ENCODE measurements around the gene SLC4A5.

GRCh38 chr2:74291886-74292621 is 51.2 kb downstream of the SLC4A5 start:
- TF ChIP-seq ZNF274 (IDR thresholded peaks at IDR 0.05; ENCODE audit: low read length) = no peak
- no peak for TF ChIP-seq ZNF274 (tag by site-specific recombination; IDR thresholded peaks at IDR 0.05; ENCODE audit: borderline replicate concordance)
- TF ChIP-seq ZNF335 (tag by site-specific recombination; conservative IDR thresholded peaks at IDR 0.05) = no peak
- TF ChIP-seq GLIS1 (tag by site-specific recombination; IDR thresholded peaks at IDR 0.05) = no peak
- TF ChIP-seq ZNF704 (tag by site-specific recombination; IDR thresholded peaks at IDR 0.05) = no peak
- TF ChIP-seq, protein P1, sequence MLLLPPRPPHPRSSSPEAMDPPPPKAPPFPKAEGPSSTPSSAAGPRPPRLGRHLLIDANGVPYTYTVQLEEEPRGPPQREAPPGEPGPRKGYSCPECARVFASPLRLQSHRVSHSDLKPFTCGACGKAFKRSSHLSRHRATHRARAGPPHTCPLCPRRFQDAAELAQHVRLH (tag by site-specific recombination; IDR thresholded peaks at IDR 0.05) = no peak
- no peak for TF ChIP-seq KLF9 (tag by site-specific recombination; IDR thresholded peaks at IDR 0.05; ENCODE audit: low read depth)
- TF ChIP-seq, protein P2, sequence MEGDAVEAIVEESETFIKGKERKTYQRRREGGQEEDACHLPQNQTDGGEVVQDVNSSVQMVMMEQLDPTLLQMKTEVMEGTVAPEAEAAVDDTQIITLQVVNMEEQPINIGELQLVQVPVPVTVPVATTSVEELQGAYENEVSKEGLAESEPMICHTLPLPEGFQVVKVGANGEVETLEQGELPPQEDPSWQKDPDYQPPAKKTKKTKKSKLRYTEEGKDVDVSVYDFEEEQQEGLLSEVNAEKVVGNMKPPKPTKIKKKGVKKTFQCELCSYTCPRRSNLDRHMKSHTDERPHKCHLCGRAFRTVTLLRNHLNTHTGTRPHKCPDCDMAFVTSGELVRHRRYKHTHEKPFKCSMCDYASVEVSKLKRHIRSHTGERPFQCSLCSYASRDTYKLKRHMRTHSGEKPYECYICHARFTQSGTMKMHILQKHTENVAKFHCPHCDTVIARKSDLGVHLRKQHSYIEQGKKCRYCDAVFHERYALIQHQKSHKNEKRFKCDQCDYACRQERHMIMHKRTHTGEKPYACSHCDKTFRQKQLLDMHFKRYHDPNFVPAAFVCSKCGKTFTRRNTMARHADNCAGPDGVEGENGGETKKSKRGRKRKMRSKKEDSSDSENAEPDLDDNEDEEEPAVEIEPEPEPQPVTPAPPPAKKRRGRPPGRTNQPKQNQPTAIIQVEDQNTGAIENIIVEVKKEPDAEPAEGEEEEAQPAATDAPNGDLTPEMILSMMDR (tag by site-specific recombination; IDR thresholded peaks at IDR 0.05) = no peak
- no peak for TF ChIP-seq ZNF830 (tag by site-specific recombination; IDR thresholded peaks at IDR 0.05; ENCODE audit: low read depth)
- no peak for TF ChIP-seq ZNF596 (tag by site-specific recombination; IDR thresholded peaks at IDR 0.05)
- no peak for TF ChIP-seq ZNF623 (tag by site-specific recombination; IDR thresholded peaks at IDR 0.05)
- TF ChIP-seq, protein P3, sequence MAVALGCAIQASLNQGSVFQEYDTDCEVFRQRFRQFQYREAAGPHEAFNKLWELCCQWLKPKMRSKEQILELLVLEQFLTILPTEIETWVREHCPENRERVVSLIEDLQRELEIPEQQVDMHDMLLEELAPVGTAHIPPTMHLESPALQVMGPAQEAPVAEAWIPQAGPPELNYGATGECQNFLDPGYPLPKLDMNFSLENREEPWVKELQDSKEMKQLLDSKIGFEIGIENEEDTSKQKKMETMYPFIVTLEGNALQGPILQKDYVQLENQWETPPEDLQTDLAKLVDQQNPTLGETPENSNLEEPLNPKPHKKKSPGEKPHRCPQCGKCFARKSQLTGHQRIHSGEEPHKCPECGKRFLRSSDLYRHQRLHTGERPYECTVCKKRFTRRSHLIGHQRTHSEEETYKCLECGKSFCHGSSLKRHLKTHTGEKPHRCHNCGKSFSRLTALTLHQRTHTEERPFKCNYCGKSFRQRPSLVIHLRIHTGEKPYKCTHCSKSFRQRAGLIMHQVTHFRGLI (tag by site-specific recombination; IDR thresholded peaks at IDR 0.05) = no peak
- TF ChIP-seq ZBTB8A (tag by site-specific recombination; IDR thresholded peaks at IDR 0.05) = no peak

Data from HEK293 (cell line).